Activated CD8-positive, alpha-beta T cell treated with anti-CD3 and anti-CD28 coated beads, Interleukin-2, amount 10 ng/mL, durations not matched to agents 7 days and 5 days (primary cell): ENCODE results near the gene UBR2. TPM values are rescaled to one million over a fixed set of nuclear protein-coding genes. Genes with fewer than 3 reads are reported as not detected.

ENCODE experiments used
- ATAC-seq: fragments of 150-1000 bp; cut with Tn5 transposase; one replicate; pipeline ENCODE4 v1.10.0; 2021; ENCODE audit warnings: moderate library complexity
- CTCF ChIA-PET: fragments of 350-600 bp; sonication (Branson Sonifier 250); formaldehyde crosslinking; loops from one replicate; lab custom pipeline; 2021; ENCODE audit warnings: antibody characterized with exemption; lab: Charles Lee
- POLR2A ChIA-PET: fragments of 350-600 bp; sonication (Branson Sonifier 250); formaldehyde crosslinking; loops from one replicate; lab custom pipeline; 2021; ENCODE audit warnings: antibody characterized with exemption; lab: Charles Lee
- DNase-seq: peaks from one replicate; pipeline ENCODE4 v3.0.0-alpha.2; 2020
- H3K27ac Mint-ChIP-seq: one replicate; pipeline ENCODE4 v1.8.0; 2021; ENCODE audit warnings: mild to moderate bottlenecking, mixed read lengths
- H3K27me3 Mint-ChIP-seq: one replicate; pipeline ENCODE4 v1.8.0; 2021; ENCODE audit warnings: low read depth, mixed read lengths
- H3K36me3 Mint-ChIP-seq: one replicate; pipeline ENCODE4 v1.8.0; 2021; ENCODE audit warnings: low read depth, mixed read lengths
- H3K4me1 Mint-ChIP-seq: one replicate; pipeline ENCODE4 v1.8.0; 2021; ENCODE audit warnings: low read depth, mixed read lengths
- H3K4me3 Mint-ChIP-seq: one replicate; pipeline ENCODE4 v1.8.0; 2021; ENCODE audit warnings: mild to moderate bottlenecking, mixed read lengths
- H3K9me3 Mint-ChIP-seq: one replicate; pipeline ENCODE4 v1.8.0; 2022; ENCODE audit warnings: mixed read lengths; ENCODE audit not compliant: insufficient read depth
- total RNA-seq, 2 experiments: library from RNA; stranded (reverse); gene quantifications; one replicate each; pipeline ENCODE4 v1.2.3, GENCODE V29; 2021

UBR2 gene
- total RNA-seq, 2 experiments from 2014 or later: 23.6 to 24.8 TPM

- Mint-ChIP-seq H3K36me3 (no peaks in the 10 kb centered on the region), H3K4me3 (no peak overlapping the region), H3K27ac (no peak overlapping the region), H3K9me3 (no peaks in the 10 kb centered on the region), H3K4me1 (no peaks in the 10 kb centered on the region), H3K27me3 (peaks cover 6% of the 10 kb centered on the region)
- POLR2A ChIA-PET: interaction anchor here (0.6 kb wide), 1 partner anchor 314 kb away, joined by 3 read pairs; no protein-coding TSS in a partner anchor
- CTCF ChIA-PET: interaction anchor here (0.7 to 9.0 kb wide), 43 partner anchors 10 to 399 kb away, joined by 3 to 94 read pairs (median 4); partner anchors contain the start of gene UBR2
- peak; percentile 63 for ATAC-seq
- DNase-seq: peak; percentile 43
These were observed 31.7 kb upstream of the UBR2 start for GRCh38 chr6:42532038-42532669.

- ChIA-PET POLR2A (interaction anchor here (0.7 kb wide), 1 partner anchor 61 kb away, joined by 3 read pairs; no protein-coding TSS in a partner anchor), CTCF (interaction anchor here (9.0 kb wide), 1 partner anchor 14 kb away, joined by 94 read pairs; no protein-coding TSS in a partner anchor)
- Mint-ChIP-seq H3K4me1 (no peaks in the 10 kb centered on the region), H3K9me3 (no peaks in the 10 kb centered on the region), H3K27me3 (peaks cover 8% of the 10 kb centered on the region), H3K36me3 (no peaks in the 10 kb centered on the region), H3K4me3 (no peak overlapping the region), H3K27ac (no peak overlapping the region)
- DNase-seq (no peak), ATAC-seq (no peak)
These were observed 30.0 kb upstream of the UBR2 start for GRCh38 chr6:42533794-42534193.

- ChIA-PET POLR2A (no interaction called here), CTCF (interaction anchor here (9.0 kb wide), 1 partner anchor 10 kb away, joined by 94 read pairs; no protein-coding TSS in a partner anchor)
- Mint-ChIP-seq H3K27ac (no peak overlapping the region), H3K4me3 (no peak overlapping the region), H3K27me3 (peaks cover 10% of the 10 kb centered on the region), H3K4me1 (no peaks in the 10 kb centered on the region), H3K9me3 (no peaks in the 10 kb centered on the region), H3K36me3 (no peaks in the 10 kb centered on the region)
- no peak for ATAC-seq
- DNase-seq: no peak
These were observed 26.3 kb upstream of the UBR2 start for GRCh38 chr6:42537536-42537935.

- no peaks in the 10 kb centered on the region for H3K9me3 Mint-ChIP-seq
- no peaks in the 10 kb centered on the region for H3K36me3 Mint-ChIP-seq
- peaks cover 10% of the 10 kb centered on the region for H3K27me3 Mint-ChIP-seq
- H3K4me3 Mint-ChIP-seq: no peak overlapping the region
- DNase-seq (no peak), ATAC-seq (no peak)
- ChIA-PET CTCF (interaction anchor here (9.0 kb wide), 1 partner anchor 9 kb away, joined by 94 read pairs; no protein-coding TSS in a partner anchor), POLR2A (no interaction called here)
- no peaks in the 10 kb centered on the region for H3K4me1 Mint-ChIP-seq
- no peak overlapping the region for H3K27ac Mint-ChIP-seq
These were observed 24.7 kb upstream of the UBR2 start for GRCh38 chr6:42539135-42539534.

- Mint-ChIP-seq H3K27me3 (peaks cover 13% of the 10 kb centered on the region), H3K4me1 (peaks cover 13% of the 10 kb centered on the region), H3K9me3 (no peaks in the 10 kb centered on the region), H3K4me3 (no peak overlapping the region), H3K36me3 (no peaks in the 10 kb centered on the region), H3K27ac (no peak overlapping the region)
- ChIA-PET CTCF (interaction anchor here (0.8 to 6.3 kb wide), 7 partner anchors 10 to 441 kb away, joined by 3 to 94 read pairs (median 4); no protein-coding TSS in a partner anchor), POLR2A (no interaction called here)
- no peak for DNase-seq
- no peak for ATAC-seq
These were observed 18.5 kb upstream of the UBR2 start for GRCh38 chr6:42545226-42545773.

- Mint-ChIP-seq H3K4me3 (peak overlapping the region; percentile 57), H3K9me3 (no peaks in the 10 kb centered on the region), H3K27me3 (peaks cover 12% of the 10 kb centered on the region), H3K27ac (no peak overlapping the region), H3K4me1 (peaks cover 13% of the 10 kb centered on the region), H3K36me3 (no peaks in the 10 kb centered on the region)
- peak; percentile 100 for ATAC-seq
- DNase-seq: peak; percentile 90
- ChIA-PET POLR2A (interaction anchor here (1.0 to 1.1 kb wide), 4 partner anchors 95 to 331 kb away, joined by 3 to 6 read pairs (median 4); partner anchors contain the start of gene MRPS10), CTCF (interaction anchor here (0.5 to 6.3 kb wide), 137 partner anchors 13 to 770 kb away, joined by 3 to 109 read pairs (median 5); partner anchors contain the start of genes C6orf132, MRPS10, TAF8 and TOMM6)
These were observed 16.2 kb upstream of the UBR2 start for GRCh38 chr6:42547407-42548329.

GRCh38 chr6:42550277-42550676 lies 13.6 kb upstream of the UBR2 start:
- no peak for ATAC-seq
- ChIA-PET CTCF (interaction anchor here (6.3 kb wide), 1 partner anchor 15 kb away, joined by 94 read pairs; no protein-coding TSS in a partner anchor), POLR2A (interaction anchor here (1.1 kb wide), 1 partner anchor 22 kb away, joined by 3 read pairs; no protein-coding TSS in a partner anchor)
- no peak overlapping the region for H3K4me3 Mint-ChIP-seq
- H3K27ac Mint-ChIP-seq: no peak overlapping the region
- H3K36me3 Mint-ChIP-seq: no peaks in the 10 kb centered on the region
- H3K27me3 Mint-ChIP-seq: peaks cover 12% of the 10 kb centered on the region
- H3K9me3 Mint-ChIP-seq: no peaks in the 10 kb centered on the region
- peaks cover 14% of the 10 kb centered on the region for H3K4me1 Mint-ChIP-seq
- DNase-seq: no peak

GRCh38 chr6:42551217-42551616 lies 12.6 kb upstream of the UBR2 start:
- Mint-ChIP-seq H3K9me3 (no peaks in the 10 kb centered on the region), H3K36me3 (no peaks in the 10 kb centered on the region), H3K27me3 (peaks cover 12% of the 10 kb centered on the region), H3K4me3 (no peak overlapping the region), H3K4me1 (peaks cover 20% of the 10 kb centered on the region), H3K27ac (no peak overlapping the region)
- ChIA-PET CTCF (interaction anchor here (0.9 to 1.8 kb wide), 5 partner anchors 10 to 325 kb away, joined by 3 to 8 read pairs (median 4); partner anchors contain the start of gene UBR2), POLR2A (interaction anchor here (0.6 to 1.1 kb wide), 3 partner anchors 14 to 22 kb away, joined by 3 to 5 read pairs (median 3); no protein-coding TSS in a partner anchor)
- ATAC-seq: no peak
- DNase-seq: no peak

- no peak for DNase-seq
- Mint-ChIP-seq H3K4me3 (no peak overlapping the region), H3K27ac (no peak overlapping the region), H3K27me3 (peaks cover 14% of the 10 kb centered on the region), H3K36me3 (no peaks in the 10 kb centered on the region), H3K4me1 (peaks cover 15% of the 10 kb centered on the region), H3K9me3 (no peaks in the 10 kb centered on the region)
- no peak for ATAC-seq
- POLR2A ChIA-PET: interaction anchor here (0.8 kb wide), 1 partner anchor 12 kb away, joined by 3 read pairs; no protein-coding TSS in a partner anchor
- CTCF ChIA-PET: interaction anchor here (1.3 to 1.8 kb wide), 2 partner anchors 12 to 21 kb away, joined by 3 to 8 read pairs; partner anchors contain the start of gene UBR2
These were observed 11.4 kb upstream of the UBR2 start for GRCh38 chr6:42552380-42552779.

- H3K9me3 Mint-ChIP-seq: no peaks in the 10 kb centered on the region
- H3K4me1 Mint-ChIP-seq: peaks cover 7% of the 10 kb centered on the region
- ChIA-PET CTCF (interaction anchor here (1.0 to 11.6 kb wide), 3 partner anchors 8 to 452 kb away, joined by 3 to 109 read pairs (median 8); partner anchors contain the start of gene UBR2), POLR2A (interaction anchor here (2.0 kb wide), 1 partner anchor 8 kb away, joined by 6 read pairs; the partner anchor contains the start of gene UBR2)
- no peak overlapping the region for H3K27ac Mint-ChIP-seq
- DNase-seq (peak; percentile 38), ATAC-seq (peak; percentile 71)
- no peak overlapping the region for H3K4me3 Mint-ChIP-seq
- peaks cover 7% of the 10 kb centered on the region for H3K27me3 Mint-ChIP-seq
- no peaks in the 10 kb centered on the region for H3K36me3 Mint-ChIP-seq
These were observed 8.1 kb upstream of the UBR2 start for GRCh38 chr6:42555477-42556457.
